HG03064 (cell line): ENCODE data around the gene TMEM178A.

Experiments used
- ATAC-seq: cut with Tn5 transposase; IDR thresholded peaks from one replicate; pipeline ENCODE4 v1.9.1; 2021; ENCODE audit warnings: low read depth; ENCODE audit not compliant: unreplicated experiment

Gene TMEM178A

DNA sequence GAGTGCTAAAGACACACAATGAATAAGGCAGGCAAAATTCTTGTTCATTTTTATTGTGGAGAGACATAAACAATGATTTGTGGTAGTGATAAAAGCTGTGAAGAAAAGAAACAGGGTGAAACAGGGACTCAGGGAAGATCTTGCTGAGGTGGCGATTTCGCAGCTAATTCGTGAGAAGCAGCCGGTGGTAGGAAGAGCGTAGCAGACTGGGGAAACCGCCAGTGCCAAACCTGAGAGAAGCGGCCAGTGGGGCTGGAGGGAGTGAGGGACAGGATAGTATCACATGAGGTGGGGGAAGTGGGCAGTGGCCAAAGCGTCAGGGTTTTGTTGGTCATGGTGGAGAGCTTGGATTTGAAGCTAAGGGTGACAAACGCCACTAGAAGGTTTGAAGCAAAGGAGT is 42.3 kb downstream of the TMEM178A start:
- no peak for ATAC-seq

DNA sequence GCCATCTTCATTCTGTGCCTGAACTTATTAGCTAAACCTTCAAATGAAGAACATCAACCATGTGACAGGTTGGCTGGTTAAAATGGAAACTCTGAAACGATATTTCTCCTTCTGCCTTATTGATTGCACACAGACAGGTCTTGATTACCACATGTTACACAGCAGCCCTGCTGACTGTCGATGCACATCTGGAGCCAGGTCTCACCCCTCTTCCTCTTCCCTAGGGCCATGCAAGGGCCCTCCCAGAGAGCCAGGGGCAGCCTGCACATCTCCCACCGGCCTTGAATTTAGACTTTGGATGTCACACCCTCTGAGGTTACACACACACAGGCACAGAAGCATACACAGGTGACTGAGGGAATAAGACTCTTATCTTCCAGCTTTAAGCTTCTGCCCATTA is 45.1 kb downstream of the TMEM178A start:
- no peak for ATAC-seq

DNA sequence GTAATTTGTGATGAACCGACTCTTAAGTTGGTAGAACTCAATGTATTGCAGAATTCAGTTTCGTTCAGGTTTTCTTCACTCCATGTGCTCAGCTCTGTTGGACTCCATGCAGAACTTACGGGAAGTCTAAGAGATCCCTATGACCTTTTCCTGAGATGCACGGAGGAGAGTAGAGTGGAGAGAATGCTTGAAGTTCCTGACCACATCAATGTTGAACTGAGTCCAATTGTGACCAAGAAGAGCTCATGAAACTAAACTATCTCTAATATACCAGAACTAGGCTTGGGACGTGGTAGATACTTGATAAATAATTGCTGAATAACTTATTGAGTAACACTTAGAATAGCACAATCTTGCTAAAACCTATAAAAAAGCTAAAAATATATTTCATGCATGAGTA is 47.2 kb downstream of the TMEM178A start:
- no peak for ATAC-seq

- no peak for ATAC-seq
Observed at GRCh38 chr2:39715095-39715494, 49.4 kb downstream of the TMEM178A start.

GRCh38 chr2:39715822-39716221 is 50.1 kb downstream of the TMEM178A start:
- ATAC-seq = no peak

- ATAC-seq = no peak
Observed at GRCh38 chr2:39717067-39717466, 51.4 kb downstream of the TMEM178A start.

GRCh38 chr2:39718483-39718882 is 52.8 kb downstream of the TMEM178A start:
- no peak for ATAC-seq

GRCh38 chr2:39719317-39719716 is 53.6 kb downstream of the TMEM178A start:
- no peak for ATAC-seq

DNA sequence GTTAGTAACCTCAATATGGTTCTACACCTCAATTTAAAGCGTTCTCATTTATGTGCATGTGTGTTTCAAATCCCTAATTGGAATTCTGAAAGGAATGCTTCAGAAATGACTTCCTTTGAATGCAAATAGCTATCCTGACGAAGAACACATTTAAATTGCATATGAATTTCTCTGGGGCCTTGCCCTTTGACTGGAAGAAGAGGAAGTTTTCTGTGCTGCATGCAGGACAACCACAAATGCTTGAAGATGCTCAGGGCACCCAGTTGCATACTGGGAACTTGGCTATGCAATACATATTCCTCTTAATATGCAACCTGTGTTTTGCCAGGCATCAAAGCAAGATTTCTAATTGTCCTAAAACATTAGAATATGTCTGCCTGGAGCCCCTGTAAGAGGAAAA is 55.3 kb downstream of the TMEM178A start:
- no peak for ATAC-seq

- ATAC-seq = no peak
Observed at GRCh38 chr2:39723497-39723896, 57.8 kb downstream of the TMEM178A start.

GRCh38 chr2:39723946-39724827 is 58.5 kb downstream of the TMEM178A start:
- ATAC-seq = no peak

DNA sequence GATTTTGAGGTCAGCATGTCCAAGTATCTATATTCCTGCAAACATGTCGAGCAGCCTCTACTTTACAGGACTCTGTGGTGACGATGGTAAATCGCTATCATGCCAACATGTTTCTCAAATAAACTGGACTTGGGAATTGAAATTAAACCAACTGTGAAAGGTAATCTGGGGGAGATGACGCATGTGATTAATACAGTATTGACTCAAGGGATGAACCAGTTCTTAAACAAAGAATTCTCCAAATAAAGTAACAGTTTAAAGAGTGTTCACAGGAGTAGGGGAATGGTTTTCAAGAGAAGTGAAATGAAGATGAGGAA is 59.1 kb downstream of the TMEM178A start:
- ATAC-seq = no peak

GRCh38 chr2:39725401-39725800 is 59.7 kb downstream of the TMEM178A start:
- ATAC-seq = no peak

DNA sequence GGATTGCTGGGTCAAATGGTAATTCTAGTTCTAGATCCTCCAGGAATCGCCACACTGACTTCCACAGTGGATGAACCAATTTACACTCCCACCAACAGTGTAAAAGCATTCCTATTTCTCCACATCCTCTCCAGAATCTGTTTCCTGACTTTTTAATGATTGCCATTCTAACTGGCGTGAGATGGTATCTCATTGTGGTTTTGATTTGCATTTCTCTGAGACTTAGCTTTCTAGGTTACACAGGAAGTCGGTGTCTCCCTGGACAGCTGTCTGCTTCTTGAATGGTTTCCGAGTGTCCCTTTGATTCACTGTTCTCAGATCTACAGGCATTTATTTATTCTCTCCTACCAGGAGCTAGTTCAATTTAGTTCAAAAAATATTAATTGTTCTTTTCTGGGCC is 62.4 kb downstream of the TMEM178A start:
- ATAC-seq = peak; percentile 72

GRCh38 chr2:39728941-39729351 is 63.2 kb downstream of the TMEM178A start:
- no peak for ATAC-seq

GRCh38 chr2:39730276-39730675 is 64.6 kb downstream of the TMEM178A start:
- ATAC-seq = no peak

DNA sequence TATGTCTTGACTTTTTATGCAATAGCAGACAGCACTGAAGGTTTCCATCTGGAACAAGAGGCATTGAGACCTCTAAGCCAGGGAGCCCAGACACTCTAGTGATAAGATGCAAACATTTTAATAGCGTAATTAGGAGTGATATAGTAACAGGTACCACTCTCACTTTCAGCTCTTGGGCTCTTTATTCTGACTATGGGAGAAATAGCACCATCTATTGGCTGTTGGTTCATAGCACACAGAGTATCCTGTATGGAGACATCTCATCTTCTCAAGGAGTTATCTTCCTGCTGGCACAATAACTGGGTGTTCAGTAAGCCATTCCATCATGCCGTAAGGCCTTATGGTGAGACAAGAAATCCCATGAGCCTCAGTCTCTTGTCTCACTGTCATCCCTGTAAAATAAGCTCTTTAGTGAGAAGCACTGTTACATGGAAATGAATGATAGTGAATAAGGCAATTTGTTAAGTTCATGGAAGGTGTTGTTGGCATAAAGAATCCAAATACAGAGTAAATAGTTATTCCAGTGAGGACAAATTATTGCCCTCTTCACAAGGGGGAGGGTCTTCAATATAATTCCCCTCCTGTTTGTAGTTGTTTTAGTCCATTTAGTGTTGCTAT is 65.1 kb downstream of the TMEM178A start:
- peak; percentile 42 for ATAC-seq

DNA sequence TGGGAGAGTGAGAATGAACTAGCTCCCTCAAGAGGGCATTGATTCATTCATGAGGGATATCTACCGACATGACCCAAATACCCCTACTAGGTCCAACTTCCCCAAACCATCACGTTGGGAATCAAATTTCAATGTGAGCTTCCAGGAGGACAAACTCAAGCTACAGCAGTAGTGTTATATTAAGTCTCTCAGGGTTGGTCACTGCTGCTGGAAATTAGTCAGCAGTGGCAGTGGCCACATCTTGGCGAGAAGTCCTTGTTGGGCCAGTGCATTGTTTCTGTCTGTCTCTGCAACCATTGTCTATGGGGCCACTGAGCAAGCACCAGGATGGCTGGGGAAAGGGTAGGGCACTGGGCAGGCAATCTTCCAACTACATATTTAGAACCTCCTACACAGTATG is 65.8 kb downstream of the TMEM178A start:
- ATAC-seq = no peak

DNA sequence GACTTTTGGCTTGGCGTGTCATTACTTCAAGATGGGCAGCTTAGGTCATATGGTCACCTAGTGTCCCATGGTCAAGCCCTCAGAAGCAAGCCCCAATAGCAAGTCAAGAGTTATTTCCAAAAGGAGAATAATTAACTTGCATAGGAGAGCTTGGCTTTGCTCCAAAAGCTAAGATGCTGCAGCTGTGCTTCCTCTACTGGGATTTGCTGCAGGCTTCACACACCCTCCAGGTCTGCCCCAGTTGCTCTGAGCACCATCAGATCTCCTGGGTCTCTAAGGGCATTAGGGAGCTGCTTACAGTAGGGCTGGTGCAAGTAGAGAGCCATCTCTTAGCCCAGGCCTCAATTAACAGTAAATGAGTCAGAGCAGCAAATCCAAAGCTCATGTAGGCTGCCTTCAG is 66.8 kb downstream of the TMEM178A start:
- ATAC-seq = no peak

DNA sequence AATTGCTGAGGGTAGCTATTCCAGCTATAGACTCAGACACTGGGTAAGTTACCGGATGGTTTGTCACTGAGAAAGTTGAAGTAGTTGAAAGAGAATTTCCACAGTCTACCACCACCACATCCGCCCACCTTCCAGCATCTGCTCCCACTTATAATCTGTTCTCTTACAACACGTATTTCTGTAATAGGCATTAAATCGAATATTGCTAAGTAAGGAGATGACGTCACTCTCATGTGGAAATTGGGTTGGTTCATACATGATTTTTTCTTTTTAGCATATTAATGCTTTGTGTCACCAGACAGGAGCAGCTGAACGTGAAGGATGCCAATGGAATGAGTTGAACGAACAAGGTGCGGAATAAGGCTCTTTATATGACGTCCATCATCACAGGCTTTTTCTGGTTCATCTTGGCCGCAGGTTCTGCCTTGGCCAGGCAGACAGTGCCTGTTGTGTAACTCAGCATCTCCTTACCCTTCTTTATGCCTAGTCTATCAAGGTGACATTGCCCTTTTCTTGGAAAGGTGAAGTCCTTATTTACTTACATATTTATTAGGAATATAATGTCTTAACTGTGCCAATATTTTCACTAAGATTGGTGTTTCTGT is 67.5 kb downstream of the TMEM178A start:
- ATAC-seq = no peak

DNA sequence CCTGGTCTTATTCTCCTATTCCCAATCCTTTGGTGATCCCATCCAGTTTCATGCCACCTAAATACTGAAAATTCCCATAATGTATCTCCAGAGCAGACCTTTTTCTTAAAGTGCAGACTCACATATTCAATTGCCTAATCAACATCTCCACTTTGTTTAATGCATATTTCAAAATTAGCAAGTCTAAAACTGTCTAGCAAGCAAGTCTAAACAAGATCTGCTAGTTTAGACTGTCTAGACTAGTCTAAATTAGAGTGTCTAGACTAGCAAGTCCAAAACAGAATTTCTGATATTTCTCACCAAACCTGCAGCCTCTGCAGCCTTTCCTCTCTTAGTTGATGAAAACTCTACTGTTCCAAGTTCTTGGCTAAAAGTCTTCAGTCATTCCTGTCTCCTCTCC is 68.7 kb downstream of the TMEM178A start:
- ATAC-seq = no peak

DNA sequence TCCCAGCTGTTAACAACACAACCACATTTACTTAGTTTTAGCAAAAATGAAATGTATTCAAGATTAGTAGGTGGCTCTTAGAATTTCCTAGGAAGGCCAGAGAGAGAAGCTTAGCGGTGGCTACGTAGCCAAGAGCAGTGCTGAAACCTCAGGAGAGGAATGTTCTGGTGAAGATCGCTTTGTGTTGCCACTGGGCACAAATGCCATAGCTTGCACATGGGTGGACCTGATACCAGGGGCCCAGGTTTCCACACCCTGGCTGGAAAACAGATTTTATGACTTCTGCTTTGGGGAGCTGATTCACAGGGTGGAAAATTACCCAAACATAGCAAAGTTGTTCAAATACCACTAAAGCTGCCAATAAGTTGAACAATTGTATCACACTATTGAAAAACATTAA is 69.9 kb downstream of the TMEM178A start:
- ATAC-seq = no peak
